NT2/D1 (cell line): ENCODE measurements around the gene WDR59.

Experiments
- SUZ12 ChIP-seq: IDR thresholded peaks from 2 replicates; pipeline ENCODE4 v1.6.1; 2011; ENCODE audit not compliant: insufficient read length, insufficient read depth; ENCODE audit errors: extremely low read depth
- YY1 ChIP-seq: IDR thresholded peaks from 2 replicates; pipeline ENCODE4 v1.6.1; 2011; ENCODE audit not compliant: insufficient read length, insufficient read depth
- ZNF274 ChIP-seq: IDR thresholded peaks from 2 replicates; pipeline ENCODE4 v1.6.1; 2011; ENCODE audit warnings: mild to moderate bottlenecking, low read depth, low read length

DNA sequence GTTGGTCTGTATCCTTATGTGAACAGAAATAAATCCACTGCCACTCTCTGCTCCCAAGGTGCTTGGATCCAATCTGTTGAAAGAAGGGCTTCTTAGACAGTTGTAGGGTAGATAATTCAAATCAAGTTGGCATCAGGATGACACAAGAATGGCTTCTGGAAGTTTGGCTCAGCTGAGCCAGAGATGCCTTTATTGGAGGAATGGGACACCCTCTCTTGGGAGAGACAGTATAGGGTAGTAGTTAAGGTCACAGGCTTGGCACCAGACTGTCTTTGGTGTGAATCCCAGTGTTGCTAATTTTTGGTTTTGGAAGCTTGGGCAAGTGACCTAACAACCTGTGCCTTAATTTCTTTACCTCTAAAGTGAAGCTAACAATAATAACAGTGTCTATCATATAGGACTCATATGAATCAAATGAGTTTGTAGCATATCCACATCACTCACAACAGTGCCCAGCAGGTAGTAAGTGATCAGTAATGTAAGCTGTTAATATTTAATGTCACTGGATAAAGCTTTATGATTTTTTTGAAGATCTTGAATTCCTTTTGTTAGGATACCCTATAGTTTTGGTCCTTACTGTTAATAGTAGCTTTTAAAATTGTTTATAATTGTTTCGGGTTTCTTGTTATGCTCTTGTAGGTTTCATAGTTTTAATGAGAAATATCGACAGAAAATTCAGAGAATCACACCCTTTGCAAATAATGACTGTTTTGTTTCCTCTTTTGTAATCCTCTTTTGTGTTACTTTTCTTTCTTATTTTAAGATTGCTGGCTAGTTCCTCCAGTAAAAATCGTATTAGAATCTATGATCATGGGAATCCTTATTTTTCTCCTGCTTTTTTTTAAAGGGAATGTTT lies 33.0 kb upstream of the WDR59 start:
- TF ChIP-seq SUZ12: no peak
- no peak for TF ChIP-seq YY1
- no peak for TF ChIP-seq ZNF274
